H9 (cell line): ENCODE data around the gene ACOX3. TPM values are rescaled to one million over a fixed set of nuclear protein-coding genes. Genes with fewer than 3 reads are reported as not detected.
A peak's percentile ranks its signal among the peaks of the same experiment; 100 is the strongest.

Experiments used
- DNase-seq: peaks from one replicate; pipeline ENCODE4 v3.0.0-alpha.2; 2017
- H2AFZ ChIP-seq: one replicate; pipeline ENCODE4 v1.6.1; 2013; ENCODE audit warnings: mild to moderate bottlenecking, low read length, control low read depth, moderate library complexity
- H2AK5ac ChIP-seq: 2 replicates; pipeline ENCODE4 v1.6.1; 2013; ENCODE audit warnings: low read length, control low read depth, mixed read lengths; ENCODE audit not compliant: insufficient read length
- H2BK120ac ChIP-seq: one replicate; pipeline ENCODE4 v1.6.1; 2013; ENCODE audit warnings: low read depth, mild to moderate bottlenecking, low read length, control low read depth, inconsistent platforms; ENCODE audit not compliant: poor library complexity, severe bottlenecking
- H2BK12ac ChIP-seq: 2 replicates; pipeline ENCODE4 v1.6.1; 2013; ENCODE audit warnings: low read length, control low read depth, mixed read lengths, low read depth; ENCODE audit not compliant: insufficient read length
- H2BK15ac ChIP-seq: 2 replicates; pipeline ENCODE4 v1.6.1; 2013; ENCODE audit warnings: low read depth, low read length, control low read depth
- H2BK20ac ChIP-seq: one replicate; pipeline ENCODE4 v1.6.1; 2013; ENCODE audit warnings: low read depth, mild to moderate bottlenecking, low read length, control low read depth, inconsistent platforms; ENCODE audit not compliant: poor library complexity, severe bottlenecking
- H2BK5ac ChIP-seq: 2 replicates; pipeline ENCODE4 v1.6.1; 2013; ENCODE audit warnings: low read length, control low read depth, mixed read lengths; ENCODE audit not compliant: insufficient read length
- H3K14ac ChIP-seq: 2 replicates; pipeline ENCODE4 v1.6.1; 2013; ENCODE audit warnings: low read length, control low read depth; ENCODE audit not compliant: insufficient read depth
- H3K18ac ChIP-seq: 2 replicates; pipeline ENCODE4 v1.6.1; 2013; ENCODE audit warnings: low read depth, mild to moderate bottlenecking, mixed read lengths, low read length, control low read depth; ENCODE audit not compliant: insufficient read length
- H3K23ac ChIP-seq: 2 replicates; pipeline ENCODE4 v1.6.1; 2013; ENCODE audit warnings: low read length, control low read depth, mixed read lengths, low read depth; ENCODE audit not compliant: insufficient read length
- H3K23me2 ChIP-seq: 2 replicates; pipeline ENCODE4 v1.6.1; 2013; ENCODE audit warnings: low read depth, mild to moderate bottlenecking, mixed read lengths, low read length, control low read depth; ENCODE audit not compliant: insufficient read length, poor library complexity, severe bottlenecking
- H3K27ac ChIP-seq: 2 replicates; pipeline ENCODE4 v1.5.1; 2013; ENCODE audit warnings: low read length, control low read depth, mixed read lengths, low read depth; ENCODE audit not compliant: insufficient read length
- H3K27me3 ChIP-seq: 2 replicates; pipeline ENCODE4 v1.6.1; 2013; ENCODE audit warnings: low read length, control low read depth, inconsistent platforms; ENCODE audit not compliant: insufficient read depth
- H3K4ac ChIP-seq: 2 replicates; pipeline ENCODE4 v1.6.1; 2013; ENCODE audit warnings: low read depth, mild to moderate bottlenecking, control low read depth, inconsistent platforms, low read length, moderate library complexity
- H3K4me1 ChIP-seq: 2 replicates; pipeline ENCODE4 v1.6.1; 2013; ENCODE audit warnings: low read length, control low read depth, inconsistent platforms; ENCODE audit not compliant: insufficient read depth
- H3K4me2 ChIP-seq: 2 replicates; pipeline ENCODE4 v1.6.1; 2013; ENCODE audit warnings: low read length, control low read depth, mixed read lengths; ENCODE audit not compliant: insufficient read length, insufficient read depth
- H3K56ac ChIP-seq: 2 replicates; pipeline ENCODE4 v1.6.1; 2013; ENCODE audit warnings: low read depth, mild to moderate bottlenecking, mixed read lengths, low read length, control low read depth; ENCODE audit not compliant: insufficient read length
- H3K79me1 ChIP-seq: 2 replicates; pipeline ENCODE4 v1.6.1; 2013; ENCODE audit warnings: low read depth, mild to moderate bottlenecking, moderate library complexity, low read length, control low read depth, inconsistent platforms; ENCODE audit not compliant: insufficient read depth, poor library complexity, severe bottlenecking
- H3K79me2 ChIP-seq: 2 replicates; pipeline ENCODE4 v1.6.1; 2013; ENCODE audit warnings: low read length, control low read depth, inconsistent platforms; ENCODE audit not compliant: insufficient read depth
- H3K9ac ChIP-seq: 2 replicates; pipeline ENCODE4 v1.6.1; 2013; ENCODE audit warnings: low read length, control low read depth, mixed read lengths; ENCODE audit not compliant: insufficient read length; ENCODE audit errors: extremely low read depth
- H3K9me3 ChIP-seq: one replicate; pipeline ENCODE4 v1.6.1; 2013; ENCODE audit warnings: low read depth, low read length, inconsistent platforms; ENCODE audit not compliant: control insufficient read depth
- H3T11ph ChIP-seq: one replicate; pipeline ENCODE4 v1.6.1; 2013; ENCODE audit warnings: mild to moderate bottlenecking, low read length, control low read depth, inconsistent platforms
- H4K20me1 ChIP-seq: one replicate; pipeline ENCODE4 v1.6.1; 2013; ENCODE audit not compliant: control insufficient read depth, insufficient read length, insufficient read depth
- H4K5ac ChIP-seq: 2 replicates; pipeline ENCODE4 v1.6.1; 2013; ENCODE audit warnings: low read depth, mild to moderate bottlenecking, mixed read lengths, low read length, control low read depth; ENCODE audit not compliant: insufficient read length
- H4K8ac ChIP-seq: replicated peaks from 2 replicates; pipeline ENCODE4 v1.6.1; 2013; ENCODE audit warnings: low read length, control low read depth, mixed read lengths, low read depth; ENCODE audit not compliant: insufficient read length
- H4K91ac ChIP-seq: 2 replicates; pipeline ENCODE4 v1.6.1; 2013; ENCODE audit warnings: low read depth, mild to moderate bottlenecking, moderate library complexity, mixed read lengths, low read length, control low read depth; ENCODE audit not compliant: insufficient read length
- H3K27ac Mint-ChIP-seq, 3 experiments: 2 replicates in 2 of 3; 3 replicates in 1 of 3; pipeline ENCODE4 v1.8.0; 2020 to 2021; ENCODE audit warnings: mixed read lengths in 3 of 3, mild to moderate bottlenecking in 1 of 3, moderate library complexity in 1 of 3
- H3K27me3 Mint-ChIP-seq: 2 replicates; pipeline ENCODE4 v1.8.0; 2021; ENCODE audit warnings: low read depth, mild to moderate bottlenecking, moderate library complexity, mixed read lengths
- H3K36me3 Mint-ChIP-seq, 3 experiments: 2 replicates in 2 of 3; 3 replicates in 1 of 3; pipeline ENCODE4 v1.8.0; 2020 to 2021; ENCODE audit warnings: low read depth in 3 of 3, mixed read lengths in 3 of 3; ENCODE audit not compliant: insufficient read depth in 1 of 3
- H3K4me1 Mint-ChIP-seq, 2 experiments: 2 replicates each; pipeline ENCODE4 v1.8.0; 2020; ENCODE audit warnings: mixed read lengths in 2 of 2
- H3K4me3 Mint-ChIP-seq, 2 experiments: 2 replicates in 1 of 2; 3 replicates in 1 of 2; pipeline ENCODE4 v1.8.0; 2020 to 2021; ENCODE audit warnings: mild to moderate bottlenecking in 2 of 2, mixed read lengths in 2 of 2, moderate library complexity in 1 of 2
- H3K9me3 Mint-ChIP-seq, 2 experiments: 2 replicates in 1 of 2; 3 replicates in 1 of 2; pipeline ENCODE4 v1.8.0; 2020; ENCODE audit warnings: mild to moderate bottlenecking in 2 of 2, mixed read lengths in 2 of 2, moderate library complexity in 1 of 2
- CTCF ChIP-seq: fragments of 200-600 bp; sonication (generic); conservative IDR thresholded peaks from 3 replicates; pipeline ENCODE4 v1.8.0; 2021; ENCODE audit warnings: antibody characterized with exemption, mild to moderate bottlenecking
- WGBS: extraction: QIAGEN DNeasy Blood & Tissue Kit; methylation state at CpG from one replicate; pipeline ENCODE4 v1.1.7; 2013; ENCODE audit warnings: missing lambda C conversion rate, low lambda C conversion rate, mixed read lengths; ENCODE audit not compliant: insufficient read length; ENCODE audit errors: extremely low coverage; 5-methylcytosine and 5-hydroxymethylcytosine counted together
- total RNA-seq: library from RNA; stranded (reverse); gene quantifications from 2 replicates; pipeline ENCODE4 v1.2.1, GENCODE V29; 2021

ACOX3 gene
- total RNA-seq, 1 experiment from 2014 or later = 13.8 TPM

- no CpG with 5 or more reads among the region's 20 CpGs for WGBS
- Histone ChIP-seq H3K18ac (no peak overlapping the region), H2AK5ac (no peak overlapping the region), H2BK20ac (no peak overlapping the region), H3K4ac (no peak overlapping the region), H2BK15ac (no peak overlapping the region), H2BK12ac (no peak overlapping the region), H3K23me2 (no peaks in the 10 kb centered on the region), H3K23ac (no peak overlapping the region), H4K8ac (no peak overlapping the region), H3K4me1 (no peaks in the 10 kb centered on the region), H3K9ac (no peak overlapping the region), H3K79me2 (no peaks in the 10 kb centered on the region), H4K5ac (no peak overlapping the region), H2AFZ (no peak overlapping the region), H3K27ac (no peak overlapping the region), H3K56ac (no peak overlapping the region), H4K91ac (no peak overlapping the region), H3K79me1 (no peaks in the 10 kb centered on the region), H3K27me3 (no peaks in the 10 kb centered on the region), H2BK120ac (no peak overlapping the region), H4K20me1 (no peaks in the 10 kb centered on the region), H3K4me2 (no peak overlapping the region), H3K9me3 (no peaks in the 10 kb centered on the region), H2BK5ac (no peak overlapping the region), H3T11ph (no peak overlapping the region), H3K14ac (no peak overlapping the region)
- Mint-ChIP-seq H3K9me3 (peaks cover 0 to 5% of the 10 kb centered on the region in 2 experiments; a peak in 3 of 5 replicates), H3K4me3 (no peak overlapping the region), H3K36me3 (peaks cover 0 to under 1% (median 0%) of the 10 kb centered on the region in 3 experiments; a peak in 2 of 7 replicates), H3K4me1 (no peaks in the 10 kb centered on the region), H3K27me3 (peaks cover 8% of the 10 kb centered on the region), H3K27ac (no peak overlapping the region; a peak in 1 of 7 replicates)
- TF ChIP-seq CTCF = no peak
- peak; percentile 8 for DNase-seq
Observed at GRCh38 chr4:8329859-8330761, 110.4 kb downstream of the ACOX3 start.
